ENCODE data around the gene MYO1D.
A peak's percentile ranks its signal among the peaks of the same experiment; 100 is the strongest.
"Not testable (repeated sequence)": the region's sequence is repeated elsewhere in the genome, so short reads cannot be mapped to it uniquely, and the experiment has no call there.

The MYO1D gene

DNA sequence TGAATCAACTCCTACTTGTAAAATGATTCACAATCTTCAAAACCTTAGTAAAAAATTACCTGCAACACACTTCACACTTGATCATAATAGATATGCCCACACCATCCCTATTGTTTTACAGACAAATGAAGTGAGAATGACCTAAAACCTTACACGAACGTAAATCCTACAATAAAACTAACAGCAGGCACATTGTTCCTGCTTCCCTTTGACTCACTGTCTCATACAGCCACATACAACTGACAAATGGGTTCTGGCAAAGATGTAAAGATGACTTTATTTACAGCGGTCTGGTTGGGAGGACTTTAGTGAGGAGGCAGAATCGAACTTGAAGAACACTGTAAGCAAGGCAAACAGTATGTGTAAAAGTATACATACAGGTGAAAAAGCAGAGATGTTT is 188.7 kb downstream of the MYO1D start:
- DNase-seq (ENCODE audit: low read depth in 2 of 3, low spot score in 1 of 3) = no peak

DNA sequence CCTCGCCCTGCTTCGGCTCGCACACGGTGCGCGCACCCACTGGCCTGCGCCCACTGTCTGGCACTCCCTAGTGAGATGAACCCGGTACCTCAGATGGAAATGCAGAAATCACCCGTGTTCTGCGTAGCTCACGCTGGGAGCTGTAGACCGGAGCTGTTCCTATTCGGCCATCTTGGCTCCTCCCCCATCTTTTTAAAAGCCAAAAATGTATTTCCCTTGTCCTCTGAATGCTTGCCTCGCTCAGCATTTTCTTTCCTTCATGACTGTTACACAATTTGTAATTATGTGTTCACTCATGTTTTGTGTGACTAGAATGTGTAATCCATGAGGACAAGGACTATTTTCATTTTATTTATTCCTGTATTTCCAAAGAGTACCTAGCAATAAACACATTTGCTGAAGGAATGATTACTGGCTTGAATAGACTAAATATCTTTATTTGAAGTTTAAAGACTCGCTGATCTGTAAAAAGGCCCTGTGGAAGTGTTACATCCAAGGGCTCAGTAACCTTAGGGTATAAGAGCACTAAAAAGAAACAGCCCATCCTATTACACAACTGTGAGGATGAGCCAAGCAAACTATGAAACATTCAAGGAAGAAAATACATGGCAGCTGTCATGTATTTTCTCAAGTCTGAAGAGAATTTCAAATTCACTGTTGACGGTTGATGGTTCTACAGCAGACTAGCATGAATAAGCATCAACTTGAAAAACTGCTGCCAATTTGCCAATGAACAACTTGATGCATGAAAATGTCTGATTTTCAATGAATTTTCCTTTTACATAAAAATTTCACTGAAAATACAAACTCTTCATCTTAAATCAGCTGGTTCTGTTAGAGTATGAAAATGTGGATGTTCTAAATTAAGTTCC is 192.6 kb downstream of the MYO1D start:
- DNase-seq (ENCODE audit: low read depth in 2 of 3, low spot score in 1 of 3) = no peak

DNA sequence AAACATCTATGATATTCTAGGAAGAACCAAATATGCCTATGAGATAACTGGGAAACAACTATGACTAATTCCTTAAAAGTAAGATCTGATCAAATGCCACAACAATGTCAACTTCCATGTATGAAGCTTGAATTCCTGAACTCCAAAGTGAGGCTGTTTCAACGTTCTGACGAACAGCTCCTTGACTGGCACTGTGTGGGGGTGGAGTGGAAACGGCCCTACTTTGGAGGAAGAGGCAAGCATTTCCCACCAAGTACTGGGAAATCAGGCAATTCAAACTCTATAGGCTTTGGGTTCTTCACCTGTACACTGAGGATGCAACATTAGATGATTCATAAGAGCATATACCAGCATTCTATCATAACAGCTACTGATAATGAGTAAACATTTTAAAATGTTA is 203.0 kb downstream of the MYO1D start:
- DNase-seq (ENCODE audit: low read depth in 2 of 3, low spot score in 1 of 3) = no peak

DNA sequence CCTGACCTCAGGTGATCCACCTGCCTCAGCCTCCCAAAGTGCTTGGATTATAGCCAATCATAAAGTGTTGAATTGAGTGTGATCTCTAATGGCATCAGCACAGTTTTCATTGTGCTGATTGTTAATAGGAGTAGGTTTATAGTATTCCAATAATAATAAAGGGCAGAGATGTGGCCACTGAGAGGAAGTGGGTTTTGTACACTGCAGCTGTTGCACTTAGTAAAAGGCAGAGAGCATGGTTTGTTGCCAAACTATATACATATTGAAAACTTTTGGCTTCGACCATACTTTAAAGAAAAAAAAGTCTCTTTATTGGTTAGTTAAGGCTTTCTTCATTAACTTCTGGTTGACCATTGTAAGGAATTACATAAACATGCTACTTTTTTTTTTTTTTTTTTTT is 204.2 kb downstream of the MYO1D start:
- DNase-seq (ENCODE audit: low read depth in 2 of 3, low spot score in 1 of 3) = no peak

DNA sequence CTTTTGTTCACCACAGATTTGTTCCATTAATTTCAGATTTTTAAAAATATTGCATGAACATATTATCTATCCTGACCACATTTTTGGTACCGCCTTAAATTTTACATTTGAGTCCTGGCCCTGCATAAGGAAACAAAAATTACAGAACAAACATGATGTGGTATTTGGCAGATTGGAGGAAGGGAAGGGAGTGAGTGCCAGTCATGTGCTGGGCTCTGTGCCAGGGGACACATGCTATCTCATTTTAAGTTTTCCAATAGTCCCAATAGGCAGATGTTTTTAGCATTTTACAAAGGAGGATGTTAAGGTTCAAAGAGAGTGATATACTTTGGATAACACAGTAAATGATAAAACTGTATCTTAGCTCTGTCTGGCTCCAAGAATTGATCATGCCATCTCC is 205.0 kb downstream of the MYO1D start:
- DNase-seq (ENCODE audit: low read depth in 2 of 3, low spot score in 1 of 3) = no peak

DNA sequence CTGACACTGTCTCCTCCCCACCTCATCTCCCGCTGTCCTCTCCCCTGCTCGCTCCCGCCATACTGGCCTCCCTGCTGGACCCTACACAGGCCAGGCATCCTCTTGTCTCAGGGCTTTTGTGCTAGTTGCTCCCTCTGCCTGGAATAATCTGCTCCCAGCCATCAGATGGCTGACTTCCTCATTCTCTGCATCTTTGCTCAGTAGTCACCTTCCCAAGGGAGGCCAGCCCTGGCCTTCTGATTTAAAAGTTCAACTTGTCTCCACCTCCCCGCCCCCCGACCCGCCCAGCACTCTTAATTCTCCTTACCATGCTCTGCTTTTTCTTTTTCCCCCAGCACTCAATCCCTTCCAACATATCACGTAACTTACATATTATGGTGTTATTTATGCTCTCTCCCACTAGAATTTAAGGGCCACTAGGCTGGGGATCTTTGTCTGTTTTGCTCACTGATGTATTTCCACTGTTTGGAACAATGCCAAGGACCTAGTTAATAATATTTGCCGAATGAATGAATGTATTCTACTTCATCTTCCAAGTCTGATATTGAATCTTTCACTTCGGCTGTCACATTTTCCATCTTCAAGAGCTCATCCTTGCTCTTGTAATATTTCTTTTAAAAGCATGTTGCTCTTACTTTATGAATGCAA is 211.9 kb downstream of the MYO1D start:
- DNase-seq (ENCODE audit: low read depth in 2 of 3, low spot score in 1 of 3) = no peak

DNA sequence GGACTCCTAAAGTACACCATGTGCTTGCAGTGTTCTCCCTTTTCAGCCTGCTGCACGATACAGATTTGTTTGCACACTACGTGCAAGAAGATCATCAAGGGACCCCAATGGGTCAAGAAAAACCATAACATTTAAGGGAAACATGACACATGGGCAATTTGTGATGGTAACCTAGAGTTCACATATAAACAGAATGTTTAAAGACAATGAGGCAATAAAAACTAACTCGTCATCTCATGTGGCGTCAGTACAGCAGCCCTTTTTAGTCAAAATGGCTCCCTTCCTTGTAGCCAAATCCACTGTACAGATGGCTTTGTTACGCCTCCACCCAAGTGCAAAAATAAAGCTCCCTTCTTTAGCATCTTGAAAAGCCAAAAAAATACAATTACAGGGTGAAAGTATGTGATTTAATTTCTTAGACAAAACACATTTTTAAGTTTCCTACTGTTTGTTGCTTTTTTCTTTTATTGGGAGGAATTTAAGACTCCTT is 216.4 kb downstream of the MYO1D start:
- DNase-seq (ENCODE audit: low read depth in 2 of 3, low spot score in 1 of 3) = no peak

DNA sequence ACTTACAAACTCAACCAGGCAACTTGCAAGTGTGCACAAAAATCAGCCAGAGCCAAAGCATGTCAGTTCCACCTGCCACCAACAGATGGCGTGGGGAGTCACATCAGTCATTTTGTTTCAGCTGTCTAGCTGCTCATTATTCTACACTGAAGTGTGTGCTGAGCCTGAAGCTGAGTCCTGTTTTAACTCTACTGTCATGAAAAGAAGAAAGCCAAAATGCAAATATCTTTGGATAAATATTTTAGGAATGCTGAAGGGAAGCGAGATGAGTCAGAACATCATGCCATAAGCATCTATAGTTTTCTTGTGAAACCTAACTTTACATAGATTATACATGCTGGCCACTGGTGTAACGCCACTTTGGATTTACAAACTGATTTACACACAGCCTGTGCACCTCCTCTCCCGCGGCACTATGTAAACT is 217.5 kb downstream of the MYO1D start:
- peak; percentile 47 to 72 (median 54) for DNase-seq (ENCODE audit: low read depth in 2 of 3, low spot score in 1 of 3)

DNA sequence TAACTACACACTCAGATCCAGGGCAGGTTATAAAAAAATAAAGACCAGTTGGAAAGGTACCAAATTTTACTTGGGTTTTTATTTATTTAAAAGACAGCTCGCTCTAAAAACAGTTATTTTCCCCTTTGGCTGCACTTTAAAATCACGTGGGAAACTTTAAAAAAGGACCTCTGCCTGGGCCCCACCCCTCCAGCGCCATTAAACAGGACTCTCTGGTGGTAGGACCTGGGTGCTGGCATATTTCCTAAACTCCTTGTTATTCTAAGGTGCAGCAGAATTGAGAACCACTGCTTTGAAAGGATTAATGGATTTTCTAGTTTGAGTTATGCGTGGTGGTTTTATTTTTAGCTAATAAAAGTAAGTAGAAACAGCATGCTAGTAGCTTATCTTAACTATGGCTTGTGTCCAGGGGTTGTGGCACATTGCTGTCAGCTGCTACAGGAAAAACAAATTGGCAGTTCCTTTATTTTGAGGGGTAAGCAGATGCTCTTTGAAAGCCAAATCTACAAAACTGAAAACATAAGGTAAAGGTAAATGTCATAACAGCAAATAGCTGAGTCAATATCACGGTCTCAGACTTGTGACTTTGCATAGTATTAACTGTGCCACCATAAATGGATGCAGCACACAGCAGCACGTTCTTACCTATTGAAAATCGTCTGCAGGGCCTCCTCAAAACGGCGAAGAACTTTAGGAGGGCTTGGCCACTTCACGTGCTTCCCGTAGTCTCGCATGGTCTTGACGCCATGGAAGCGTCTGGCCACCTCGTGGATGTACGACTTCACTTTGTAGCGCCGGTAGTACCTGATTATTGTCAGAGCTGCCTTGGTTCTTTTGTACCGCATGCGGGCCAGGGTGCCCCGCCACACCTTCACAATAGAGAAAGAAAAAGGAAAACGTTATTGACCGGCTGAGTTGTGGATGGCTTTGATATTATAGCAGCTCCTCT is 218.2 kb downstream of the MYO1D start:
- no peak for DNase-seq (ENCODE audit: low read depth in 2 of 3, low spot score in 1 of 3)

DNA sequence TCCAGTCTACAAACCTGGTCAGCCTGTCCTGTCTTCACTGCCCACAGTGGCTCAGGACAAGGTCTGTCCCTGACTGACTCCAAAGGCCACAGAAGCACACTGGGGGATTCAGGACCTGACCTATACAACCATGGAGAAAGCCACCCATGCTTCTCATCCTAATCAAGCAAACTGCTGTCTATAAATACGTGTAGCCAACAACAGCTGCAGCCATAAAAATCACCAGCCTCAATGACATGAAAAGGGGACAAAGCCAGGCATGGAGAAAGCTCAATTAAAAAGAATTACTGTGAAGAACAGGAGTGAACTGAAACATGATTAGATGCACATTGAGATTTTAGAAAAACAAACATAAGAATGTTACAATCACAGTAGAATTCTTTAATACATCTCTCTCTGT is 220.0 kb downstream of the MYO1D start:
- no peak for DNase-seq (ENCODE audit: low read depth in 2 of 3, low spot score in 1 of 3)

DNA sequence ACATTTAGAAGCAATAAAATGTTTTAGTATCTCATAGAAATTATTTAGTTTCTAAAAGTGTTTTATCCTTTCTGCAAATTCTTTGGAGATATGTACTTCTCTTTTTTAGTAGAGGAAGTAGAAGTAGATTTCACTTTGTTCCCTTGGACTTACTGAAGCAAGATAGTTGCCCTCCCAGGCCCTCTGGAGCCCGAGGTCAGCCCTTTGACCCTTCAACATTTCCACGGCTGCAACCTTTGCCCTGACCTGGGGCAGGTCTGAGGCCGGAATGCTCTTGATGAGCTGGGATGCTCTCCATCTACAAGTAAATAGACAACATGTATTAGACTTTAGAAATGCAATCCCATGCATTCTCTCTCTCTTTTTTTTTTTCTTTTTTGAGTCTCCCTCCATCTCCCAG is 222.6 kb downstream of the MYO1D start:
- DNase-seq (ENCODE audit: low read depth in 2 of 3, low spot score in 1 of 3) = no peak

DNA sequence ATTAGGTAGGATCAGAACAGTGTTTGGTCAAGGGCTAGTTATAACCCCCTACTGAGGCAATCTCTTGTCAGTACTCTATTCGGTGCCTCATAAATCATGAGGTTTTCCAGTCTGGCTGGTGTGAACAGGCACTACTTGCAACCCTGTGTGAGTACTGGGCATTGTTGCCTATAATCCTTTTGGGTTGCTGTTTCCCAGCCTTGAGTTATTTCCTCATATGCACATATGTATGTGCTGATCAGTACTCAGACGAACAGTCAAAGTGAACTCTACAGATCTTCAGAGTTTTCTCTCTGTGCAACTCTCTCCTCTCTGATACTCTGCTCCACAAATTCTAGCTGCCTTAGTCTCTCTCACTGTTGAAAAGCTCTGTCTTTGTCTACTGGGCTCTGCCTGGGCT is 225.8 kb downstream of the MYO1D start:
- no peak for DNase-seq (ENCODE audit: low read depth in 2 of 3, low spot score in 1 of 3)

DNA sequence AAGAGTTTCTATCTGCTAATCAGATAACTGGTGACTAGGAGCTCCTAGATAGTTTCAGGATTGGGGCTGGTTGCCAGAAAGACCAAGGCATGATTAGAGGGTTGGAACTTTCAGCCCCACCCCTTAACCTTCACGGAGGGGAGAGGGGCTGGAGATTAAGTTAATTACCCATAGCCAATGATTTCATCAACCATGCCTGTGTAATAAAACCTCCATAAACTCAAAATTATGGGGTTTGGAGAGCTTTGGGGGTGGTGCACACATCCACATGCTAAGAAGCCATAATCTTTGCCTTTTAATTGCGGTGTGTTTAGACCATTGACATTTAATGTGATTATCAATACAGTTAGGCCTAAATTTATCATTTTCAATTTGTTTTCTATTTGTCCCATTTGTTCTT is 228.5 kb downstream of the MYO1D start:
- no peak for DNase-seq (ENCODE audit: low read depth in 2 of 3, low spot score in 1 of 3)

DNA sequence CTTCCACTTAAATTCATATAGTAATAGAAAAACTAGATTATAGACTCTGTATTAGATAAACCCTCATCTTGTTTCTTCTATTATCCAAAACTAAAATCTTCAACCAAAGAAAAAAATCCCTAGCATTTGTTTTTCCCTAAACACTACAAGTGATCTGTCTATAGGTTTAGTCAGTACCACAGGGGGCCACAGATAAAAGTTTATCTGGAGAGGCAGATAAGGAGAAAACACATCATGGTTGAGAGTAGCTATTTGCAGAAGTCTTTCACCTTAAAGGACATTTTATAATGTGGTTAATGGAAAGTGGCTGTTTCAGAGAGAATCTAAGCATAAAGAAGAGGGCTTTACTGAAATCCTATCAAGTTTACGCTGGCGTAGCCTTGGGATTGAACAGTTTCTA is 230.0 kb downstream of the MYO1D start:
- DNase-seq (ENCODE audit: low read depth in 2 of 3, low spot score in 1 of 3) = no peak

DNA sequence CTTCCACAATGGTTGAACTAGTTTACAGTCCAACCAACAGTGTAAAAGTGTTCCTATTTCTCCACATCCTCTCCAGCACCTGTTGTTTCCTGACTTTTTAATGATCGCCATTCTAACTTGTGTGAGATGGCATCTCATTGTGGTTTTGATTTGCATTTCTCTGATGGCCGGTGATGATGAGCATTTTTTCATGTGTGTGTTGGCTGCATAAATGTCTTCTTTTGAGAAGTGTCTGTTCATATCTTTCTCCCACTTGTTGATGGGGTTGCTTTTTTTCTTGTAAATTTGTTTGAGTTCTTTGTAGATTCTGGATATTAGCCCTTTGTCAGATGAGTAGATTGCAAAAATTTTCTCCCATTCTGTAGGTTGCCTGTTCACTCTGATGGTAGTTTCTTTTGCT is 235.4 kb downstream of the MYO1D start:
- DNase-seq (ENCODE audit: low read depth in 2 of 3, low spot score in 1 of 3) = not testable (repeated sequence)

DNA sequence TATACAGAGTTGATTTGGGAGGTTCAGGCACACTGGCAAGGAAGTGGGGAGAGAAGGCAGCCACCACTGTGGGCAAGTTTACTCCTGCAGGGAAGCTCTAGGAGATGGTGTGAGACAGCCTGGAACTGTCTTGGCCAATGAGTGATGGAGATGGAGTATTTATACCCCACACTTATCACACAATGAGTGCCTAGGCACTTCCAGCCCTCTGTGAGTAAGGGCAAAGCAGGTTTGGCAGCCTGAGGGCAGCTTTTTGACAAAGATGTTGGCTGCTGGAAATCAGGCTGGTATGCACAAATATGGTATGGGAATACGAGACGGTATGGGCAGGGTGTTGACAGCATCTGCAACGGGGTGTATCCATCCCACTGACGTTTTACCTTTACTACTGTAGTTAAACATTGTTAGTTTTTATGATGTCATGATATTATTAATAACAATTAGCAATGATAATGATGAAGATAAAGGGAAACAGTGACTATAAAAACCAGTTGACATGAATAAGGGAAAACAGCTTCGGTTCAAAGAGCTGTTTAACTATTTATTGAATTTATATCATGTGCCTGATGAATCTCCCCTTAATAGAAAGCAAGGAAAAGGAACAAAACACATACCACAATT is 240.2 kb downstream of the MYO1D start:
- no peak for DNase-seq (ENCODE audit: low read depth in 2 of 3, low spot score in 1 of 3)

DNA sequence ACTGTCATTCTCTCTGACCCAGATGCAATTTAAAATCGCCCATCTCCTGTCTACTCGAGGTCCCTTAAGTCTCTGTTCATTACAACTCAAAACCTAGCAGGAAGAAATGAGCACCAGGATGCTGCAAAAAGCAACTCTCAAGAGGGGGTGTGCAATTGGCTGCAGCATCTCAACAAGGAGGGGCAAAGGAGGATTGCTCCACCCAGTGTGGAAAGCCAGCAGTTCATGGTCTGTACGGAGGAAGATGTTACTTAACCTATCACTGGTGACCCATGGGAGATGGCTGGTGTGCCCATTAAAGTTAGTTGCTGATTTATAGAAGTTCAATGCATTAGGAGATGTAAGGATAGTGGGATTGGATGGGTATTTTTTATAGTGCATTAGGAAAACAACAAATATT is 242.8 kb downstream of the MYO1D start:
- DNase-seq (ENCODE audit: low read depth in 2 of 3, low spot score in 1 of 3) = no peak

DNA sequence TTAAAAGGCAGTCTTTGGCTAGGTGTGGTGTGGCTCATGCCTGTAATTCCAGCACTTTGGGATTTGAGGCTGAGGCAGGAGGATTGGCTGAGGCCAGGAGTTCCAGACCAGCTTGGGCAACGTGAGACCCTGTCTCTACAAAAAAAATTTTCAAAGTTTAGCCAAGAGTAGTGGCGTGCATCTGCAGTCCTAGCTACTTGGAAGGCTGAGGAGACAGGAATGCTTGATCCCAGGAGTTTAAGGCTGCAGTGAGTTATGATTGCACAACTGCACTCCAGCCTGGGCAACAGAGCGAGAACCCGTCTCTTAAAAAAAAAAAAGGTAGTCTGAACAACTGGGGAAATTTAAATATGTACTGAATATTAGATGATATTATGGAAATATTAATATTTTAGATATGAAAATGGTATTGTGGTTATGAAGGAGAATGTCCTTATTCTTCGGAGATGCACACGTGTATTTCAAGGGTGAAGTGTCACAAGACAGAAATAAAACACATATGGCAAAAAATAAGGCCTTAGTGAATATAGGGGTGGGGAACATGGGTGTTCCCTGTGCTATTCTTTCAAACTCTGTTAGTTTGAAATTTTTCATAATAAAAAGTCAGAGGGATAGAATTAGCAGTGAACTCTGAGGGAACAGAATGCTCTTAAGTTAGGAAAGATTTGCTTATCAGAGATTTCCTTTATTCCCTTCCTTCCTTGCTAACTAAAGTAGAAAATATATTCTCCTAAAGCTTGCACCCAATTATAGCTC is 245.4 kb downstream of the MYO1D start:
- DNase-seq (ENCODE audit: low read depth in 2 of 3, low spot score in 1 of 3) = no peak

DNA sequence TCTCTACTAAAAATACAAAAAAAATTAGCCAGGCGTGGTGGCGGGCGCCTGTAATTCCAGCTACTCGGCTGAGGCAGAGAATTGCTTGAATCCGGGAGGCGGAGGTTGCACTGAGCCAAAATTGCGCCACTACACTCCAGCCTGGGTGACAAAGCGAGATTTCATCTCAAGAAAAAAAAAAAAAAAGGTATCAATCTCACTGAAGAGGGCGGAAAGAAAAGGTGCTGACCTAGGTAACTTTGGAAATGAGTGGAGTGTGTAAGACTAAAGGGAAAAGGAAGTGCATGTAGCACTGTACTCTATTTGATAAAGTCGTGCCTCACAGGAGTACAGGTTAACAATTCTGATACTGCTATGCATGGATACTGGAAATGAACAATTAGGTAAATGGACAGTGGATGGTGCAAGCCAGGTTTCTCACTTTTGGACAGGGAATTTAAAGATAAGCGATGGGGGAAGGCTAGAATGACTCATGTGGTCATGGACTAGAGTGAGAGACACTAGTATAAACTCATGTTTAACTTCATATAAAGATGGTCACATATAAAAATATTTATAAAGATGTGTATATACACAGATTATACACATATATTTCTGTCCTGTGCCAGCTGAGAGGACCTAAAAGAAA is 247.2 kb downstream of the MYO1D start:
- no peak for DNase-seq (ENCODE audit: low read depth in 2 of 3, low spot score in 1 of 3)

All from stimulated activated CD4-positive, alpha-beta T cell treated with anti-CD3 and anti-CD28 coated beads, Interleukin-12 subunit alpha, Interleukin-12 subunit beta, amount 100 ng/mL, for 48 hours (primary cell).